RWPE2 (cell line): ENCODE results near the gene FOXN3.

ENCODE experiments used
- ATAC-seq: fragments of 200-7000 bp; cut with Tn5 transposase; 3 replicates; pipeline ENCODE4 v1.9.1; 2021; ENCODE audit warnings: low read depth
- DNase-seq: peaks from one replicate; pipeline ENCODE4 v3.0.0-alpha.2; 2020; ENCODE audit warnings: low spot score
- H3K27ac ChIP-seq: fragments of 450-650 bp; 2 replicates; pipeline ENCODE4 v1.5.1; 2017; ENCODE audit warnings: mild to moderate bottlenecking; ENCODE audit not compliant: poor library complexity, severe bottlenecking
- H3K27me3 ChIP-seq: fragments of 250-450 bp; sonication (Bioruptor Pico); 2 replicates; pipeline ENCODE4 v1.5.1; 2021; ENCODE audit warnings: mild to moderate bottlenecking, moderate library complexity; ENCODE audit not compliant: insufficient read depth, poor library complexity, severe bottlenecking
- H3K36me3 ChIP-seq: fragments of 250-450 bp; sonication (Bioruptor Pico); 2 replicates; pipeline ENCODE4 v1.5.1; 2020; ENCODE audit warnings: low read depth, mild to moderate bottlenecking, moderate library complexity
- H3K4me1 ChIP-seq: fragments of 250-450 bp; sonication (Bioruptor Pico); 2 replicates; pipeline ENCODE4 v1.5.1; 2021; ENCODE audit warnings: mild to moderate bottlenecking, moderate library complexity; ENCODE audit not compliant: insufficient read depth, poor library complexity, severe bottlenecking
- H3K4me3 ChIP-seq: fragments of 250-450 bp; sonication (Bioruptor Pico); 2 replicates; pipeline ENCODE4 v1.5.1; 2021; ENCODE audit warnings: mild to moderate bottlenecking, moderate library complexity; ENCODE audit not compliant: severe bottlenecking
- H3K9me3 ChIP-seq: fragments of 250-450 bp; sonication (Bioruptor Pico); 2 replicates; pipeline ENCODE4 v1.5.1; 2021; ENCODE audit warnings: mild to moderate bottlenecking, moderate library complexity; ENCODE audit not compliant: severe bottlenecking
- TF ChIP-seq, protein P1 (sequence below): fragments of 450-650 bp; IDR thresholded peaks from one replicate; pipeline ENCODE4 v1.5.1; 2017; ENCODE audit warnings: mild to moderate bottlenecking, moderate library complexity; ENCODE audit not compliant: poor library complexity, severe bottlenecking

FOXN3 gene

DNA sequence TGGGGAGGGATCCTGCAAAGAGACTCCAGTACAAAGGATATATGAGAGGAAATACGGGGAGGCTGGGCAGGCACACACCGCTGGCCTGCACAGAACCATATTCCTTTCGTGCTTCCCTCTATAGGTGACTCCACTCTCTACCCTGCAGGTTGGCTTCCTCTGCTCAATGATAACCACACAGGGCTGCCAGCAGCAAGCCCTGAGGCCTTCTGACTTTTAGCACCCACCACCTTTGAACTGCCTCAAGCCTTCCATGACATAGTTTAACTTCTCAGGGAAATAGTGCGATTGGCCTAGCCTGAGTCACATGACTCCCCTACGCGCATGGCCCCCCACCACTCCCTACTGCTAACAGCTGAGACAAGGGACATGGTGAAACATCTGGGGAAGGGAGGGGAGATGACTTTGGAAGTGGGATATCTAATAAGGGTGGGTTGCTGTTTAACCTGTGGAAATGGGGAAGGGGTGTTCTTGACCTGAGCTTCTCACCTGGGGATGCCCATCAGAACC is 3.0 kb upstream of the FOXN3 start:
- Histone ChIP-seq H3K9me3 (no peaks in the 10 kb centered on the region), H3K36me3 (no peaks in the 10 kb centered on the region), H3K27me3 (no peaks in the 10 kb centered on the region), H3K27ac (no peak overlapping the region), H3K4me3 (no peak overlapping the region), H3K4me1 (peaks cover 3% of the 10 kb centered on the region)
- ATAC-seq (no peak), DNase-seq (no peak)
- TF ChIP-seq, protein P1, sequence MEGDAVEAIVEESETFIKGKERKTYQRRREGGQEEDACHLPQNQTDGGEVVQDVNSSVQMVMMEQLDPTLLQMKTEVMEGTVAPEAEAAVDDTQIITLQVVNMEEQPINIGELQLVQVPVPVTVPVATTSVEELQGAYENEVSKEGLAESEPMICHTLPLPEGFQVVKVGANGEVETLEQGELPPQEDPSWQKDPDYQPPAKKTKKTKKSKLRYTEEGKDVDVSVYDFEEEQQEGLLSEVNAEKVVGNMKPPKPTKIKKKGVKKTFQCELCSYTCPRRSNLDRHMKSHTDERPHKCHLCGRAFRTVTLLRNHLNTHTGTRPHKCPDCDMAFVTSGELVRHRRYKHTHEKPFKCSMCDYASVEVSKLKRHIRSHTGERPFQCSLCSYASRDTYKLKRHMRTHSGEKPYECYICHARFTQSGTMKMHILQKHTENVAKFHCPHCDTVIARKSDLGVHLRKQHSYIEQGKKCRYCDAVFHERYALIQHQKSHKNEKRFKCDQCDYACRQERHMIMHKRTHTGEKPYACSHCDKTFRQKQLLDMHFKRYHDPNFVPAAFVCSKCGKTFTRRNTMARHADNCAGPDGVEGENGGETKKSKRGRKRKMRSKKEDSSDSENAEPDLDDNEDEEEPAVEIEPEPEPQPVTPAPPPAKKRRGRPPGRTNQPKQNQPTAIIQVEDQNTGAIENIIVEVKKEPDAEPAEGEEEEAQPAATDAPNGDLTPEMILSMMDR: no peak

DNA sequence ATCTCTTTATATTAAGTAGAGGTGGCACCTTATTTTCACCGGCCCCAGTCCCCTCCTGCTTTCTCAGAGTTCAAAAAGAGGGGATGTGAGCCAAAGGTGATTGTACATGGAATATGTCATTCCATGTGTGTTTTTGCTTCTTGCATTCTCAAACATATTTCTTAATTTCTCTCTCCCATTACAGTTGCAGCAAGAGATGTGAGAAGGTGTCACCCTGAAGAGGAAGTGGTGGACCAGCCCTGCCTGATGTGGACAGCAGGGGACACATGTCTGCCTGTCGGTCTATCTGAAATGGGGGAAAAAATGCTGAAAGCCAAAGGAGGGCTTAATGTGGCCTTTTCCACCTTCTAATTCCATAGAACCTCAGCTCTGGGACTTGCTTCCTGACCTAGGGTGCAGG is 1.9 kb upstream of the FOXN3 start:
- ATAC-seq (no peak), DNase-seq (no peak)
- Histone ChIP-seq H3K4me1 (peaks cover 3% of the 10 kb centered on the region), H3K27ac (no peak overlapping the region), H3K36me3 (no peaks in the 10 kb centered on the region), H3K27me3 (no peaks in the 10 kb centered on the region), H3K4me3 (no peak overlapping the region), H3K9me3 (no peaks in the 10 kb centered on the region)
- TF ChIP-seq, protein P1: no peak

DNA sequence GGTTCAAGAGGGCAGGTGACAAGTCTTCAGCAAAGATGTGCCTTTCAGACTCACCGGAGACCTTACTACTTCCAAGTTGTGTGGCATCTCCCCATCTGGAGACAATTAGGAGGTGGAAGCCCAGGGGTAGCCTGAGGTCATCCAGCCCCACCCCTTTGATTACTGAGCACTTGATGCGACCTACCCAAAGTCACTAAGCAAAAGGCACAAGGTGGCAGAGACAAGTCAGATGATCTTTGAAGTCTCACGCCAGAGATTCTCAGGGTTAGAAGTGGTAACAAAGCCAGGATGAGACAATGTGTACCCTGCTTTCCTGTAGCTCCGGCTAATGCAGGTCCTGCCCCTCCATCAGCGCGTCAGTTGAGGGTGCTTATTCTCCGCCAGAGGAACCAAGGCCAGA is 1.4 kb upstream of the FOXN3 start:
- ATAC-seq: no peak
- no peaks in the 10 kb centered on the region for H3K36me3 ChIP-seq

DNA sequence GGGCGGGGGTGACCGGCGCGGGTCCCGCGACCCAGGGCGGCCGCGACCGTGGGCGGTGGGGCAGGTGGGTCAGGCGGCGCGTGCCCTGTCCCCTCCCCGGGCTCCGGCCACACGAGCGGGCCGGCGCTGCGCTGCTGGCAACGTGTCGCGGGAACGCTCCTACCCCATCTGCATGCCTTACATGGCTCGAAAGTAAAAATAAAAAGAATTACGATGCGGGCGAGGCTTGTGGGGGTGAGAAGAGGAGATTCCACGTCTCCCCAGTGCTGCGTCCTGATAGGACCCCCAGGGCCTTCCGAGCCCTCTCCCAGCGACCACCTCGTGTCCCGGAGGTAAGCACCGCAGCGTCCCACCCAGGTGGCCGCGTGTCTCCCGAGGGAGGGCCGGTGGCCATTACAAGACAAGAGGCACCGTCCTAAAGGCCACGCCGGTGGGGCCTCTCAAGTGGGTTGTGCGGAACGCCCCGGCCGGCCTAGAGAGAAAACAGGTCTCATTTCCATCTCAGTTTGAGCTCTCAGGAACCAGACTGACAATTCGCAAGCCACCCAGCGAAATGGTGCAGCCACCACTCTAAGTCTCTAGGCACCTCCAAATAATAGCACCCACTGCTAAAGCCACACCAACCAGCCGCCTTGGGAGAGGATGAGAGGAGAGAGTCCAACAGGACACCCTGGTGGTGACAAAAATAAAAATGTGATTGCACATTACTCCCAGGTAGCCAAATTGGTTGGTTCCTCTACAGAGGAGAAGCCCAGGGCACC is 612 bp upstream of the FOXN3 start:
- DNase-seq (peak; percentile 77), ATAC-seq (peak; percentile 55)
- TF ChIP-seq, protein P1: peak; percentile 72
- Histone ChIP-seq H3K9me3 (no peaks in the 10 kb centered on the region), H3K4me3 (peak overlapping the region; percentile 96), H3K27me3 (no peaks in the 10 kb centered on the region), H3K27ac (peak overlapping the region; percentile 70), H3K36me3 (no peaks in the 10 kb centered on the region), H3K4me1 (peaks cover 3% of the 10 kb centered on the region)

More for the DNA sequence above, 1.4 kb upstream of the FOXN3 start:
- Histone ChIP-seq H3K9me3 (no peaks in the 10 kb centered on the region), H3K4me1 (peaks cover 3% of the 10 kb centered on the region), H3K27ac (peak overlapping the region; percentile 70), H3K4me3 (no peak overlapping the region), H3K27me3 (no peaks in the 10 kb centered on the region)
- DNase-seq: no peak
- TF ChIP-seq, protein P1: no peak
